ENCODE measurements around the gene SHANK1. TPM values are rescaled to one million over a fixed set of nuclear protein-coding genes. Genes with fewer than 3 reads are reported as not detected.

The SHANK1 gene
- total RNA-seq, 1 donor from 2014 or later = 0.25 TPM

DNA sequence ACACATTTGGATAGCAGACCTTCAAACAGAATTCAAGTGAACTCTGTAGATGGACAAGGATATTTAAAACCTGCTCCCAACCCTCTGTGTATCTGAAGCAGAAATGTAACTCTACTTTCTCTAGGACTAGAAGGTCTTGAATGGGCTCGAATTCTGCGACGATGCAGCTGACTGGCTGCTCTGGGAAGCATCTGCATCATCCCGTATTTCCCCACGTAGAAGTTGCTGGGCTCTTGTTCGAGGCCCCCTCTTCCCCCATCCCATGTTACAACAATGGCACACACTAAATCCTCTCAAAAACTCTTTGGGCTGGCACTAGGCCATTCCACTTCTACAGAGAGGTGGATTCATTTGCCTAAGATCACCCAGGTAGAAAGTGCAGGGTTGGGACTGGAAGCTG, 55.4 kb downstream of the SHANK1 start:
- intact Hi-C loops (cut with micrococcal nuclease) = no loop called here
- Histone ChIP-seq H3K4me1 (peaks cover 13% of the 10 kb centered on the region), H3K9me3 (replicated peaks) (no peaks in the 10 kb centered on the region), H3K4me3 (no peak overlapping the region), H3K36me3 (no peaks in the 10 kb centered on the region), H3K27ac (replicated peaks) (no peak overlapping the region), H3K27me3 (ENCODE audit: low read depth) (peaks cover 100% of the 10 kb centered on the region)
- TF ChIP-seq, protein P1, sequence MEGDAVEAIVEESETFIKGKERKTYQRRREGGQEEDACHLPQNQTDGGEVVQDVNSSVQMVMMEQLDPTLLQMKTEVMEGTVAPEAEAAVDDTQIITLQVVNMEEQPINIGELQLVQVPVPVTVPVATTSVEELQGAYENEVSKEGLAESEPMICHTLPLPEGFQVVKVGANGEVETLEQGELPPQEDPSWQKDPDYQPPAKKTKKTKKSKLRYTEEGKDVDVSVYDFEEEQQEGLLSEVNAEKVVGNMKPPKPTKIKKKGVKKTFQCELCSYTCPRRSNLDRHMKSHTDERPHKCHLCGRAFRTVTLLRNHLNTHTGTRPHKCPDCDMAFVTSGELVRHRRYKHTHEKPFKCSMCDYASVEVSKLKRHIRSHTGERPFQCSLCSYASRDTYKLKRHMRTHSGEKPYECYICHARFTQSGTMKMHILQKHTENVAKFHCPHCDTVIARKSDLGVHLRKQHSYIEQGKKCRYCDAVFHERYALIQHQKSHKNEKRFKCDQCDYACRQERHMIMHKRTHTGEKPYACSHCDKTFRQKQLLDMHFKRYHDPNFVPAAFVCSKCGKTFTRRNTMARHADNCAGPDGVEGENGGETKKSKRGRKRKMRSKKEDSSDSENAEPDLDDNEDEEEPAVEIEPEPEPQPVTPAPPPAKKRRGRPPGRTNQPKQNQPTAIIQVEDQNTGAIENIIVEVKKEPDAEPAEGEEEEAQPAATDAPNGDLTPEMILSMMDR (IDR thresholded peaks at IDR 0.05; ENCODE audit: borderline replicate concordance) = no peak
- no peak for DNase-seq

DNA sequence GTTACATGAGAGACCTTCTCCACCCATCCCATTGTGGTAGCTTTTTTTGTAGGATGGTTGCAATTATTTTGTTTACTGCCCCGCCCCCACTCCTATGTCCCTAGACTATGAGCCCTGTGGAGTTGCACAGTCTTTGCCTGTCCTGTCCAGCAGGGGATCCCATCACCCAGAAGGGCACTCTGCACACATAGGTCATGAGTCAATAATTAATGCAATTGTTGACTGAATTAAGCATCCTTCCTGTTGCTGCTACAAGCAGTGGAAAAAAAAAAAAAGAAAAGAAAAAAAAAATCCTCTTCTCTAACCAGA, 56.2 kb downstream of the SHANK1 start:
- TF ChIP-seq, protein P1 (IDR thresholded peaks at IDR 0.05; ENCODE audit: borderline replicate concordance) = no peak
- H3K4me3 ChIP-seq = no peak overlapping the region
- DNase-seq = no peak
- no peaks in the 10 kb centered on the region for H3K36me3 ChIP-seq
- no peaks in the 10 kb centered on the region for H3K9me3 ChIP-seq (replicated peaks)
- no peak overlapping the region for H3K27ac ChIP-seq (replicated peaks)
- H3K27me3 ChIP-seq (ENCODE audit: low read depth) = peaks cover 100% of the 10 kb centered on the region
- intact Hi-C loops (cut with micrococcal nuclease) = no loop called here
- H3K4me1 ChIP-seq = peaks cover 20% of the 10 kb centered on the region

DNA sequence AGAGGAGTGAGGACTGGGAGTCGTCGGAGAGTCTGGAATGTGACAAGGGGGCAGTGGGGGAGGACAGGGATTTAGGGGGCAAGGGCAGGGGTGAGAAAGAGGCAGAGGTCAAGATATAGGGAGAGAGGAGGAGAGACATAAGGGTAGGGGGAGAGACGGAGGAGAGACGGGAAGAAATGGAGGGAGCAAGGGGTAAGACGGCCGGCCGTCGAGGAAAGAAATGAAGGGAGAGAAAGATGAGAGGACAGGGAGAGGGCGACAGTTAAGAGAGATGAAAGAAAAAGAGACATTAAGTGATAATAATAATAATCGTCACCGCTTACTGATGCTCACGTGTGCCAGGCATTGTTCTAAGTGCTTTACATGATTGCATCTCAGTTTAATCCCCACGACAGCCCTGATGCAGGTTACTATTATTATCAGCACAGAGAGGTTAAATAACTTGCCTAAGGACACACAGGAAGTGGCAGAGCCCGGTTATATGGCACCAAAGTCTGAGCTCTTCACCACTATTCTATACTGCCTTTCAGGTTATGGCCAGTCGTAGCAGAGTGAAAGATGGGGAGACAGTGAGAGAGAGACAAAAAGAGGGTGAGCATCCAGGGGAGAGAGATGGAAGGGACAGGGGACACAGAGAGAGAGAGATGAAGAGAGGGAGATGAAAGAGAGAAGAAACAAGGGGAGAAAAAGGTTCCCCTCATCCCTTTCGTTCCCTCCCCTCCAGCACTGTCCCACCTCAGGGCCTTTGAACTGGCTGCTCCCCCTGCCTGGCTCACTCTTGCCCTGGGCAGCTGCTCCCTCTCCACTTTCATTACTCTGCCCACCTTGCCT, 56.7 kb downstream of the SHANK1 start:
- peaks cover 100% of the 10 kb centered on the region for H3K27me3 ChIP-seq (ENCODE audit: low read depth)
- no peaks in the 10 kb centered on the region for H3K36me3 ChIP-seq
- intact Hi-C loops (cut with micrococcal nuclease) = no loop called here
- DNase-seq = no peak
- no peaks in the 10 kb centered on the region for H3K9me3 ChIP-seq (replicated peaks)
- TF ChIP-seq, protein P1 (IDR thresholded peaks at IDR 0.05; ENCODE audit: borderline replicate concordance) = no peak
- H3K4me1 ChIP-seq = peaks cover 22% of the 10 kb centered on the region
- no peak overlapping the region for H3K4me3 ChIP-seq
- no peak overlapping the region for H3K27ac ChIP-seq (replicated peaks)

DNA sequence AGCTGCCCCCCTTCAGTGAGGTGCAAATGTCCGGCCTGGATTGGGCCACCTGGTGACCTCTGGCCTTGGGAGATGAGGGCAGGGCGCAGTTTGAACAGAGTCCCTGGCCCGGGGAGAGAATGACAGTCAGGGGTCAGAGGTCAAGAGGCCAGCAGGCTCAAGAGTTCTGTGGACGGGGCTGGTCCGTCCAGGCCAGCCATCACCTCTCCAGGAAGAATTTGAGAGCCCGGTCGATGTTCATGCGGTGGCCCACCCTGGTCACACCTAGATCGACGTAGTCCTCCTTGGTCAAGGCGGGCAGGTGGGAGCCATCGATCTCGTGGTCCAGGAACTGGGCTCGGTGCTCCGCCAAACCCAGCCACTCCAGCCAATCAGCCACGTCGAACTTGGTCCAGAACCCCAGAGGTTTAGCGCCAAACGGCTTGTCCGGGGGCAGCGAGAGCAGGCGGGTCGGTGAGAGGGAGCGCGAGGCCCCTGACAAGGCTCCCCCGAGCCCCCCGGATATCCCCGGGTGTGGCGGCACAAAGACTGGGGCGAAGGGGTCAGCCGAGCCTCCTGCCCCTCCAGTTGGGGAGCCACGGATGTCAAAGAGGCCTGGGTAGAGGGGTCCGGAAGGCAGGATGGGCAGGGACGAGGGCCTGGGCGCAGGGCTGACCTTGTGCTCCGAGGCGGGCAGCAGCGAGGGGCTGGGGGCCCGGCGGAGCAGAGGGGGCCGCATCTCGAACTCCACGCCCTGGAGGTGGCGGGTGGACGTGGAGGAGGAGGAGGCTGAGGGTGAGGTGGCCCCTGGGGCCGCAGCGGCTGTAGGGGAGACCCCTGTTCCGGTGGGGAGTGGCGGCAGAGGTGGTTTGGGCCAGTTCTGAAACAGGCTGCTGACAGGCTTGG, 57.6 kb downstream of the SHANK1 start:
- TF ChIP-seq, protein P1 (IDR thresholded peaks at IDR 0.05; ENCODE audit: borderline replicate concordance) = no peak
- H3K27ac ChIP-seq (replicated peaks) = no peak overlapping the region
- no peak for DNase-seq
- H3K36me3 ChIP-seq = no peaks in the 10 kb centered on the region
- intact Hi-C loops (cut with micrococcal nuclease) = no loop called here
- H3K4me1 ChIP-seq = peaks cover 16% of the 10 kb centered on the region
- H3K4me3 ChIP-seq = no peak overlapping the region
- H3K9me3 ChIP-seq (replicated peaks) = no peaks in the 10 kb centered on the region
- peaks cover 100% of the 10 kb centered on the region for H3K27me3 ChIP-seq (ENCODE audit: low read depth)

DNA sequence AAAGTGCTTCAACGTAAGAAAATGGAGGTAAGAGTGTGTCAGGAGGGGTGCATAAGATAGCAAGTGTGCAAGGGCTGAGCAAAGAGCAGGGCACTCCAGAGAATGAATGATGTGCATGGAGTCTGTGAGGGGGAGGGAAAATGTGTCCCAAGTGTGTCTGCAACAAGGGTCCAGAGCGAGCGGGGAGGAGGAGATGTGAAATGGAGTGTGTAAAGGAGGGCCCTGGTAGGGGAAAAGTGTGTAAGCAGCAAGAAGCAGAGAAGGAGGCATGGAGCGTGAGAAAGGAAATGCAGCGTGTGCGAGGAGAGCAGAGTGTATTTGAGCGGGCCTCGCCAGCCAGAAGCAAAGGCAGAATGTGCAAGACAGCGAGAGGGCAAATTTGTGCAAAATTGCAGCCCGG, 58.6 kb downstream of the SHANK1 start:
- H3K27me3 ChIP-seq (ENCODE audit: low read depth) = peaks cover 100% of the 10 kb centered on the region
- no peak overlapping the region for H3K4me3 ChIP-seq
- TF ChIP-seq, protein P1 (IDR thresholded peaks at IDR 0.05; ENCODE audit: borderline replicate concordance) = no peak
- intact Hi-C loops (cut with micrococcal nuclease) = no loop called here
- no peak for DNase-seq
- no peaks in the 10 kb centered on the region for H3K9me3 ChIP-seq (replicated peaks)
- H3K4me1 ChIP-seq = peaks cover 16% of the 10 kb centered on the region
- H3K36me3 ChIP-seq = no peaks in the 10 kb centered on the region
- no peak overlapping the region for H3K27ac ChIP-seq (replicated peaks)
